ENCODE data around the gene ATP1A4.

DNA sequence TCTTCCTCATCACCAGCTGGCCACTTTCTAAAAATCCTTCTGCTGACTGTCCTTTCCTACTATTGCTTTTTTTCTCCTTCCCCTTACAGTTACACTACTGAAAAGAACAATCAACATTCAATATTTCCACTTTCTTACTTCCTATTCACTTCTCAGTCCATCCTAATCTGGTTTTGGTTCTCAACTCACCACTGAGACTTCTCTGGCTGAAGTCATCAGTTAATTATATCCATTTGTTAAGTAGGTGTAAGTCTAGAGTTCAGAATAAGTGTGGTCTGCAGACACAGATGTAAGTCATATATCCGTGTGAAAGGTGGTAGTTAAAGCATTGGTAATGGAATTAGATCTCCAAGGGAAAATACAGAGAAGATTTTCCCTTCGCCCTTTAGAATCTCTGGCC, 75.2 kb downstream of the ATP1A4 start:
- TF ChIP-seq CTCF (conservative IDR thresholded peaks at IDR 0.05; ENCODE audit: low read length) (no peak), EZH2phosphoT487 (IDR thresholded peaks at IDR 0.05; ENCODE audit: borderline replicate concordance, low read depth, low read length) (no peak)

All from OCI-LY7 (cell line).